H1 (cell line): ENCODE results near the gene KCNK4. TPM values are rescaled to one million over a fixed set of nuclear protein-coding genes. Genes with fewer than 3 reads are reported as not detected.

ENCODE experiments used
- CTCF ChIA-PET: fragments of 300-600 bp; sonication (Branson Sonifier 250); formaldehyde crosslinking; loops from one replicate; lab custom pipeline; 2021; ENCODE audit not compliant: partially characterized antibody; lab: Charles Lee
- POLR2A ChIA-PET: fragments of 300-600 bp; sonication (Branson Sonifier 250); formaldehyde crosslinking; loops from one replicate; lab custom pipeline; 2021; ENCODE audit warnings: inconsistent platforms; ENCODE audit not compliant: partially characterized antibody; lab: Charles Lee
- DNase-seq, 2 experiments: peaks; one replicate each; pipeline versions ENCODE4 v3.0.0 to v3.0.0-alpha.2; 2010 to 2022; ENCODE audit warnings: low spot score in 2 of 2, low read depth in 1 of 2, mixed read lengths in 1 of 2
- FAIRE-seq: peaks from 2 replicates; lab custom pipeline; 2011; peaks lifted over from hg19 to GRCh38; lab: Jason Lieb, UNC
- H2AFZ ChIP-seq: 2 replicates; pipeline ENCODE4 v1.8.1; 2012; ENCODE audit warnings: low read length, inconsistent platforms
- H2AK5ac ChIP-seq: 2 replicates; pipeline ENCODE4 v1.6.1; 2013; ENCODE audit warnings: low read depth, low read length
- H2BK120ac ChIP-seq: replicated peaks from 2 replicates; pipeline ENCODE3; 2013; ENCODE audit warnings: low read depth, low read length, inconsistent platforms
- H2BK12ac ChIP-seq: 2 replicates; pipeline ENCODE4 v1.6.1; 2013; ENCODE audit warnings: low read depth, low read length
- H2BK15ac ChIP-seq: 2 replicates; pipeline ENCODE4 v1.6.1; 2013; ENCODE audit warnings: low read length
- H2BK20ac ChIP-seq: 2 replicates; pipeline ENCODE4 v1.6.1; 2013; ENCODE audit warnings: low read length
- H2BK5ac ChIP-seq: 2 replicates; pipeline ENCODE4 v1.6.1; 2013; ENCODE audit warnings: low read depth, low read length
- H3K14ac ChIP-seq: 2 replicates; pipeline ENCODE4 v1.6.1; 2013; ENCODE audit warnings: inconsistent platforms; ENCODE audit not compliant: insufficient read length
- H3K18ac ChIP-seq: 2 replicates; pipeline ENCODE4 v1.6.1; 2013; ENCODE audit warnings: low read length; ENCODE audit errors: extremely low read depth
- H3K23ac ChIP-seq: 2 replicates; pipeline ENCODE4 v1.6.1; 2013; ENCODE audit warnings: inconsistent platforms; ENCODE audit not compliant: insufficient read length
- H3K23me2 ChIP-seq: 2 replicates; pipeline ENCODE4 v1.6.1; 2013; ENCODE audit warnings: low read depth, low read length
- H3K27ac ChIP-seq: 2 replicates; pipeline ENCODE4 v1.6.1; 2011; ENCODE audit warnings: low read depth, low read length, inconsistent platforms
- H3K27me3 ChIP-seq, 4 experiments: replicated peaks in 1 of 4; 1 replicate in 1 of 4; 2 replicates in 3 of 4; pipeline versions ENCODE4 v1.6.1 to v1.8.1; 2011 to 2013; ENCODE audit warnings: low read length in 3 of 4, mild to moderate bottlenecking in 3 of 4, inconsistent platforms in 2 of 4, mixed read lengths in 2 of 4, moderate library complexity in 1 of 4; ENCODE audit not compliant: control insufficient read depth in 3 of 4, insufficient read depth in 3 of 4; ENCODE audit errors: extremely low read depth in 1 of 4
- H3K36me3 ChIP-seq, 4 experiments: 2 replicates each; pipeline versions ENCODE4 v1.6.1 to v1.8.1; 2011 to 2013; ENCODE audit warnings: mild to moderate bottlenecking in 4 of 4, low read length in 3 of 4, moderate library complexity in 2 of 4, control low read depth in 1 of 4, inconsistent platforms in 1 of 4; ENCODE audit not compliant: insufficient read depth in 4 of 4, control insufficient read depth in 2 of 4
- H3K4ac ChIP-seq: replicated peaks from 2 replicates; pipeline ENCODE3; 2013; ENCODE audit warnings: low read length, low read depth, mixed read lengths, inconsistent platforms; ENCODE audit not compliant: insufficient read length
- H3K4me1 ChIP-seq, 4 experiments: replicated peaks in 1 of 4; 1 replicate in 1 of 4; 2 replicates in 3 of 4; pipeline versions ENCODE4 v1.6.1 to v1.8.1; 2011 to 2013; ENCODE audit warnings: low read length in 3 of 4, inconsistent platforms in 2 of 4, mixed read lengths in 1 of 4; ENCODE audit not compliant: insufficient read depth in 4 of 4, control insufficient read depth in 3 of 4
- H3K4me2 ChIP-seq, 2 experiments: 2 replicates each; pipeline versions ENCODE4 v1.6.1 to v1.8.1; 2011 to 2013; ENCODE audit warnings: low read depth in 2 of 2, low read length in 2 of 2, control low read depth in 1 of 2, inconsistent platforms in 1 of 2, mild to moderate bottlenecking in 1 of 2; ENCODE audit not compliant: insufficient read depth in 1 of 2
- H3K4me3 ChIP-seq, 4 experiments: fragments of 200-600, 300-600 bp in 1 of 4; sonication (generic), shearing (Covaris generic), sonication (Bioruptor Twin) in 1 of 4; 2 replicates each; pipeline versions ENCODE4 v1.5.1 to v1.8.1; 2011 to 2016; ENCODE audit warnings: low read length in 4 of 4, low read depth in 3 of 4, control low read depth in 2 of 4, inconsistent platforms in 2 of 4, mild to moderate bottlenecking in 2 of 4, mixed read lengths in 1 of 4, moderate library complexity in 1 of 4; ENCODE audit not compliant: insufficient read depth in 2 of 4; ENCODE audit errors: extremely low read depth in 1 of 4
- H3K56ac ChIP-seq: replicated peaks from 2 replicates; pipeline ENCODE3; 2013; ENCODE audit warnings: low read depth, mild to moderate bottlenecking, mixed read lengths, low read length, inconsistent platforms; ENCODE audit not compliant: insufficient read length
- H3K79me1 ChIP-seq: 2 replicates; pipeline ENCODE4 v1.6.1; 2013; ENCODE audit warnings: low read depth, low read length, control low read depth
- H3K79me2 ChIP-seq, 2 experiments: 2 replicates each; pipeline versions ENCODE4 v1.6.1 to v1.8.1; 2012 to 2013; ENCODE audit warnings: low read length in 2 of 2, mild to moderate bottlenecking in 2 of 2, inconsistent platforms in 1 of 2; ENCODE audit not compliant: insufficient read depth in 2 of 2, control insufficient read depth in 1 of 2
- H3K9ac ChIP-seq, 4 experiments: replicated peaks in 1 of 4; 1 replicate in 1 of 4; 2 replicates in 3 of 4; pipeline versions ENCODE4 v1.6.1 to v1.8.1; 2011 to 2013; ENCODE audit warnings: low read depth in 3 of 4, low read length in 3 of 4, control low read depth in 2 of 4, mild to moderate bottlenecking in 2 of 4, moderate library complexity in 2 of 4, inconsistent platforms in 1 of 4; ENCODE audit errors: extremely low read depth in 1 of 4
- H3K9me3 ChIP-seq, 2 experiments: 2 replicates each; pipeline versions ENCODE4 v1.6.1 to v1.8.1; 2012 to 2013; ENCODE audit warnings: mild to moderate bottlenecking in 2 of 2, moderate library complexity in 2 of 2, control low read depth in 1 of 2, inconsistent platforms in 1 of 2, low read depth in 1 of 2, low read length in 1 of 2, mixed read lengths in 1 of 2; ENCODE audit not compliant: insufficient read depth in 2 of 2
- H4K20me1 ChIP-seq, 2 experiments: replicated peaks in 1 of 2; 2 replicates each; pipeline versions ENCODE3 to v1.8.1; 2011 to 2013; ENCODE audit warnings: inconsistent platforms in 2 of 2, low read length in 2 of 2, mild to moderate bottlenecking in 1 of 2; ENCODE audit not compliant: insufficient read depth in 2 of 2, control insufficient read depth in 1 of 2
- H4K5ac ChIP-seq: 2 replicates; pipeline ENCODE4 v1.6.1; 2013; ENCODE audit warnings: low read length, low read depth, mixed read lengths, inconsistent platforms; ENCODE audit not compliant: insufficient read length
- H4K8ac ChIP-seq: 2 replicates; pipeline ENCODE4 v1.8.0; 2013; ENCODE audit warnings: mild to moderate bottlenecking, moderate library complexity, low read length, inconsistent platforms; ENCODE audit not compliant: insufficient read depth; ENCODE audit errors: extremely low read depth
- H4K91ac ChIP-seq: replicated peaks from 2 replicates; pipeline ENCODE3; 2013; ENCODE audit warnings: low read length, mixed read lengths, inconsistent platforms; ENCODE audit not compliant: insufficient read length
- CBX8 ChIP-seq: fragments of 300-800, 300-1000 bp; sonication (generic); IDR thresholded peaks from 2 replicates; pipeline ENCODE4 v1.7.1; 2016; ENCODE audit warnings: low read depth, low read length, borderline replicate concordance
- GTF2F1 ChIP-seq: IDR thresholded peaks from 2 replicates; pipeline ENCODE4 v1.6.1; 2012; ENCODE audit warnings: low read depth, low read length, improper control_type of control experiment, borderline replicate concordance
- HDAC2 ChIP-seq, 2 experiments: fragments of 300-600 bp in 1 of 2; sonication (generic) in 1 of 2; IDR thresholded peaks; 2 replicates each; pipeline ENCODE4 v1.6.1; 2011 to 2012; ENCODE audit warnings: low read depth in 2 of 2, low read length in 2 of 2, mild to moderate bottlenecking in 2 of 2, moderate library complexity in 2 of 2, borderline replicate concordance in 1 of 2, inconsistent platforms in 1 of 2
- JUND ChIP-seq: IDR thresholded peaks from 2 replicates; pipeline ENCODE4 v1.6.1; 2011; ENCODE audit warnings: mild to moderate bottlenecking, improper control_type of control experiment, low read length
- NRF1 ChIP-seq: IDR thresholded peaks from 2 replicates; pipeline ENCODE4 v1.6.1; 2011; ENCODE audit warnings: mild to moderate bottlenecking, low read depth, low read length, improper control_type of control experiment
- RFX5 ChIP-seq: IDR thresholded peaks from 2 replicates; pipeline ENCODE4 v1.6.1; 2011; ENCODE audit warnings: low read depth, low read length, improper control_type of control experiment, borderline replicate concordance
- RNF2 ChIP-seq: fragments of 200-900, 300-1000 bp; sonication (generic); IDR thresholded peaks from 2 replicates; pipeline ENCODE4 v1.7.1; 2016; ENCODE audit warnings: borderline replicate concordance, low read depth, mild to moderate bottlenecking, antibody characterized with exemption, low read length; ENCODE audit not compliant: poor library complexity, severe bottlenecking; ENCODE audit errors: missing control alignments
- SP1 ChIP-seq: IDR thresholded peaks from 2 replicates; pipeline ENCODE4 v1.6.1; 2011; ENCODE audit warnings: low read depth, low read length
- SP4 ChIP-seq: IDR thresholded peaks from 2 replicates; pipeline ENCODE4 v1.6.1; 2012; ENCODE audit warnings: low read length, inconsistent platforms
- SUZ12 ChIP-seq: fragments of 200-600 bp; sonication (generic); IDR thresholded peaks from 2 replicates; pipeline ENCODE4 v1.6.1; 2012; ENCODE audit warnings: mild to moderate bottlenecking, inconsistent platforms, low read length, moderate library complexity, mixed read lengths
- WGBS, 2 experiments: shearing (Covaris generic) in 1 of 2; methylation state at CpG; one replicate each; pipeline versions ENCODE4 v1.1.6 to v1.1.7; 2013 to 2015; ENCODE audit warnings: low lambda C conversion rate in 2 of 2, mixed read lengths in 2 of 2, inconsistent platforms in 1 of 2, low coverage in 1 of 2, missing lambda C conversion rate in 1 of 2; ENCODE audit not compliant: insufficient replicate concordance in 2 of 2, insufficient coverage in 1 of 2, insufficient read length in 1 of 2; ENCODE audit errors: extremely low coverage in 1 of 2, missing lambda C conversion rate in 1 of 2; 5-methylcytosine and 5-hydroxymethylcytosine counted together
- polyA plus RNA-seq, 7 experiments: library from polyadenylated mRNA; depleted of rRNA in 3 of 7; stranded (reverse) in 5 of 7; unstranded in 2 of 7; fragments of >200 nt in 5 of 7; fragments of 200-250 nt in 2 of 7; gene quantifications; 1 replicate in 5 of 7; 2 replicates in 1 of 7; 4 replicates in 1 of 7; pipeline versions ENCODE4 v1.2.1 to v1.2.3, GENCODE V29; 2011 to 2013; ENCODE audit warnings: missing spikeins in 2 of 7, mixed read lengths in 2 of 7
- total RNA-seq: library from RNA; stranded (reverse); fragmentation: NEBNext Ultra II Directional; extraction: Animal tissue kit (Norgen Biotek cat#: 25700); gene quantifications from 2 replicates; pipeline ENCODE4 v1.2.1, GENCODE V29; 2021

The KCNK4 gene
- total and polyA plus RNA-seq, 2 of the 8 experiments (the other 6 are each of a cell fraction or from before 2014, with no cell fraction given): 0.19 TPM; not detected in 1

DNA sequence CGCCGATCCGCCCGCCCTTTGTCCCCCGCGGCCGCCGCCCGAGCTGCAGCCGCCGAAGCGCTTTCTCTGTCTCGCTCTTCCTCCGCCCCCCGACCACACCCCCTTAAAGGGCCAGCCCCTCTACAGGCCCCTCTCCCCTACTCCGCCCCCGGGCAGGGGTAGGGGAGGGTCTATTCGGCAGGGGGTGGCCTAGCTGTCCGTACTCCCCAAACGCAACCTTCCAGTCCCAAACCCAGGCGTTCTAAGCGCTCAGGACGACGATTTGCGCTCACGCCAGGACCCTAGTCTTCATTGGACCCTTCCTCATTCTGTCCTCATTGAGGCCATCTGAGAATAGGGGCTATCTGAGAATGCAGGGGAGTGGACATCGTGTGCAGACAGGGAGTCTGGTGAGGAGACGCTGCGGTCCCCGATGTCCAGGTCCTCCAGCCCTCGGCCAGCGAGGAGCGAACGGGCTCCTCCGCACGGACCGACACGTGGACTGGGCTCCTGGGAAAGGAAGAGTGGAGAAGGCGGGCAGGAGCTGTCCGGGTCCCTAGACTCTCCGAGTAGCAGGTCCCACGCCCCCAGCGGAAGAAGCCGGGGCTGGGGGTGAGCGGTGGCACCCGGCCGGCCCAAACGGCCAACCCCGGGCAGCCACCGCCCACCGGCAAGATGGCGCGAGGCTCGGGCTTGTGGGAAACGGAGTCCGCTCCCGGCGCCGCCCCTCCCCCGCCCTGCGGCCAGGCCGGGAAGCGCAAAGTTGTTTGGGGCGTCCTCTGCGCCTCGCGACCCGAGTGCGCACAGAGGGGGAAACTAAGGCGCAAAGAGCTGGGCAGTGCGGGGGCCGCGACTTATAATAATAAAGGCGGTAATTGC, 44.0 kb upstream of the KCNK4 start, which contains the start of gene PPP1R14B:
TSS of gene PPP1R14B (minus strand) at position 73 of the 858 bp plus-strand sequence. CDS start 270 bp downstream, outside the sequence.
- Histone ChIP-seq H3K79me2 (peaks cover 6 to 26% of the 10 kb centered on the region in 2 experiments; a peak in 3 of 4 replicates), H2AFZ (no peak within 1 kb of the TSS), H2BK5ac (peak within 1 kb of the TSS; percentile 99), H4K91ac (peak within 1 kb of the TSS; percentile 79), H2BK15ac (peak within 1 kb of the TSS; percentile 95; the same call in 1 of the 2 replicates), H3K79me1 (peaks cover 6% of the 10 kb centered on the region), H3K4me2 (peak within 1 kb of the TSS; percentile 73 to 99), H2AK5ac (peak within 1 kb of the TSS; percentile 84; the same call in 1 of the 2 replicates), H3K23me2 (peaks cover 20% of the 10 kb centered on the region), H3K4ac (peak within 1 kb of the TSS; percentile 73), H4K5ac (peak within 1 kb of the TSS; percentile 70), H3K56ac (peak within 1 kb of the TSS; percentile 95), H3K36me3 (peaks cover 0 to 17% (median 4%) of the 10 kb centered on the region in 4 experiments; a peak in 4 of 8 replicates), H3K27me3 (no peaks in the 10 kb centered on the region), H3K9me3 (no peaks in the 10 kb centered on the region), H2BK20ac (0 out of 2 replicates have a peak within 1 kb of the TSS, but pooled peaks have one; percentile 21), H3K14ac (no peak within 1 kb of the TSS), H3K27ac (peak within 1 kb of the TSS; percentile 61), H3K4me3 (peak within 1 kb of the TSS; percentile 56 to 99 (median 90)), H4K20me1 (peaks cover 0 to 16% of the 10 kb centered on the region in 2 experiments), H3K4me1 (peaks cover 0 to 48% (median 35%) of the 10 kb centered on the region in 4 experiments; a peak in 6 of 7 replicates), H3K9ac (peak within 1 kb of the TSS; percentile 66 to 74 (median 71)), H3K18ac (peak within 1 kb of the TSS; percentile 86), H3K23ac (no peak within 1 kb of the TSS), H2BK120ac (peak within 1 kb of the TSS; percentile 18), H4K8ac (peak within 1 kb of the TSS; percentile 87), H2BK12ac (peak within 1 kb of the TSS; percentile 94; the same call in 1 of the 2 replicates)
- ChIA-PET CTCF (interaction anchor here (1.1 to 10.0 kb wide), 9 partner anchors 9 to 94 kb away, joined by 3 to 102 read pairs (median 5); partner anchors contain the start of genes CATSPERZ, ESRRA, NUDT22 and TRPT1), POLR2A (interaction anchor here (0.6 to 13.1 kb wide), 16 partner anchors 8 to 367 kb away, joined by 3 to 352 read pairs (median 10); partner anchors contain the start of genes BAD, DNAJC4, ESRRA and FERMT3)
- FAIRE-seq (no peak), DNase-seq (peak in 1 of 2 experiments; percentile 94)
- 3% methylated on average over 40 of the region's 74 CpGs; no CpG with 5 or more reads in 1 of the 2 experiments for WGBS, 2 experiments
- TF ChIP-seq CBX8: no peak
- no peak for TF ChIP-seq JUND
- no peak for TF ChIP-seq RNF2
- TF ChIP-seq SP1: peak; percentile 41; the same call in 1 of the 2 replicates
- TF ChIP-seq SP4: no peak
- peak; percentile 38 to 66; a peak in 2 of 4 replicates for TF ChIP-seq HDAC2 (IDR thresholded peaks at IDR 0.05; ENCODE audit: borderline replicate concordance in 1 of 2, low read depth in 2 of 2, low read length in 2 of 2)
- no peak for TF ChIP-seq NRF1
- TF ChIP-seq RFX5: no peak
- TF ChIP-seq GTF2F1: no peak
- TF ChIP-seq SUZ12: no peak
